Ascending aorta (tissue), 2 donors: ENCODE data around the gene TNFAIP8. TPM values are rescaled to one million over a fixed set of nuclear protein-coding genes. Genes with fewer than 3 reads are reported as not detected.
A peak's percentile ranks its signal among the peaks of the same experiment; 100 is the strongest.

Experiments
- DNase-seq, 2 donors: peaks; one replicate each; pipeline ENCODE4 v3.0.0-alpha.2; 2019; ENCODE audit warnings: low spot score in 2 of 2
- H3K27ac ChIP-seq, 2 donors: fragments of 200-600 bp; sonication (generic); one replicate each; pipeline ENCODE4 v1.5.1; 2016 to 2017; ENCODE audit warnings: mild to moderate bottlenecking in 1 of 2
- H3K27me3 ChIP-seq: fragments of 200-600 bp; sonication (generic); one replicate; pipeline ENCODE4 v1.5.1; 2017
- H3K36me3 ChIP-seq, 2 donors: fragments of 200-600 bp; sonication (generic); one replicate each; pipeline ENCODE4 v1.5.1; 2016
- H3K4me1 ChIP-seq, 2 donors: fragments of 200-600 bp; sonication (generic); one replicate each; pipeline ENCODE4 v1.5.1; 2016 to 2017; ENCODE audit warnings: mild to moderate bottlenecking in 1 of 2
- H3K4me3 ChIP-seq, 2 donors: fragments of 200-600 bp; sonication (generic); one replicate each; pipeline ENCODE4 v1.5.1; 2016 to 2017; ENCODE audit warnings: mild to moderate bottlenecking in 1 of 2
- H3K9me3 ChIP-seq, 2 donors: fragments of 200-600 bp; sonication (generic); one replicate each; pipeline ENCODE4 v1.5.1; 2016
- intact Hi-C: fragments of 100-400 bp; cut with DNase I; formaldehyde crosslinking; loops from one replicate; pipeline ENCODE4 v1.15.1; 2023
- total RNA-seq: library from RNA; depleted of rRNA; stranded (reverse); fragments of >200 nt; gene quantifications from one replicate; pipeline ENCODE4 v1.1.0, GENCODE V29; 2016
- TF ChIP-seq, protein P1 (sequence below), 3 experiments: fragments of 200-600 bp in 2 of 3; fragments of 450-650 bp in 1 of 3; sonication (generic) in 2 of 3; IDR thresholded peaks; one replicate each; pipeline ENCODE4 v1.5.1; 2016 to 2019; ENCODE audit warnings: antibody characterized with exemption in 3 of 3, mild to moderate bottlenecking in 1 of 3, moderate library complexity in 1 of 3

TNFAIP8 gene
- total RNA-seq, result 3.5 TPM

DNA sequence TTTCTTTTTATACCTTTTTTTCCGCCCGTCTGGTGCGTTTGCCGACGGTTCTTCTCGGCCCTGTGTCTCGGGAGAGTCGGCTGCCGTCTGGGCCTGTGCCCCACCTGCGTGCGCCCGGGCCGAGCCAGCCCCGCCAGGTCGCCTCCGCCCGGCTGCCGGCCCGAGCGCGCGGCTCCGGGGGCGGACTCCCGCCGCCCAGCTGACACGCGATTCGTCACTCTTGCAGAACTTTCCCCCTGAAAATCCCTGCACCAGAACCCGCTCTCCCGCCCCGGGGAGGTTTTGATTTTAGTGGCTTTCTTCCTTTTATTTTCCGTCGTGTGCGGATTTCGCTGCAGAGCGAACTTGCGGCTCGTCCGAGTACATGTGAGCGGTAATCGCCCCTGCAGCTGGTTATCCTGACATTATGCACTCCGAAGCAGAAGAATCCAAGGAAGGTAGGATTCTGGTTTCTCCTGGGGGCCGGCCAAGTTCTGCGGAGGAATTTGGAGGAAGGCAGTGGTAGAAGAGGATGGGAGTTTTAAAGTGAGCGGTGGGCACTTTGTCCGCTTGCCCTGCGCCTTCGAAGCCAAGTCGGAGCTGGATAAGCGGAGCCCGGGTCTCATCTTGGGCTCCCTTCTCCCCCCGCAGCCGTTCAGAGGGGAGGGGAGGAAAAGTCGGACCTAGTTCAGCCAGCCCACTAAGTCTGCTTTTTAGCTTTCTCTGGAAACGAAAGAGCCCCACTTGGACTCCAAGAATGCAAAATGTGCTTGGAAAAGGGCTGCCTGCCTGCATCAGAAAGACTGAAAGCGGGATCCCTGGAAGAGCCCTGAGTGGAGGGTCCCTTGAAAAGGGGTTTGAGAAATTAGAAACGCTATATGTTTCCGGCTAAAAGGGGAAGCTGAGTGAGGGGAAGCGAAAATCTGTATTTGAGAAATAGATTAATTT lies at the start of gene TNFAIP8:
Gene TNFAIP8 (plus strand): TSS at position 335 of the 927 bp plus-strand sequence. CDS start 72 bp downstream, at position 407.
- Histone ChIP-seq H3K36me3 (no peaks in the 10 kb centered on the region), H3K9me3 (no peaks in the 10 kb centered on the region), H3K27me3 (no peaks in the 10 kb centered on the region), H3K27ac (peak within 1 kb of the TSS; percentile 73), H3K4me3 (peak within 1 kb of the TSS; percentile 74 to 87), H3K4me1 (peaks cover 4 to 15% of the 10 kb centered on the region in 2 donors)
- peak in 1 of 2 donors; percentile 83 for DNase-seq
- intact Hi-C loops, result loop anchor here (1.0 to 2.0 kb wide), 2 partner anchors 43 to 368 kb away; partner anchors contain the start of gene DTWD2
- TF ChIP-seq, protein P1, sequence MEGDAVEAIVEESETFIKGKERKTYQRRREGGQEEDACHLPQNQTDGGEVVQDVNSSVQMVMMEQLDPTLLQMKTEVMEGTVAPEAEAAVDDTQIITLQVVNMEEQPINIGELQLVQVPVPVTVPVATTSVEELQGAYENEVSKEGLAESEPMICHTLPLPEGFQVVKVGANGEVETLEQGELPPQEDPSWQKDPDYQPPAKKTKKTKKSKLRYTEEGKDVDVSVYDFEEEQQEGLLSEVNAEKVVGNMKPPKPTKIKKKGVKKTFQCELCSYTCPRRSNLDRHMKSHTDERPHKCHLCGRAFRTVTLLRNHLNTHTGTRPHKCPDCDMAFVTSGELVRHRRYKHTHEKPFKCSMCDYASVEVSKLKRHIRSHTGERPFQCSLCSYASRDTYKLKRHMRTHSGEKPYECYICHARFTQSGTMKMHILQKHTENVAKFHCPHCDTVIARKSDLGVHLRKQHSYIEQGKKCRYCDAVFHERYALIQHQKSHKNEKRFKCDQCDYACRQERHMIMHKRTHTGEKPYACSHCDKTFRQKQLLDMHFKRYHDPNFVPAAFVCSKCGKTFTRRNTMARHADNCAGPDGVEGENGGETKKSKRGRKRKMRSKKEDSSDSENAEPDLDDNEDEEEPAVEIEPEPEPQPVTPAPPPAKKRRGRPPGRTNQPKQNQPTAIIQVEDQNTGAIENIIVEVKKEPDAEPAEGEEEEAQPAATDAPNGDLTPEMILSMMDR (IDR thresholded peaks at IDR 0.05), result no peak

GRCh38 chr5:119307170-119307569 lies 48.6 kb upstream of the TNFAIP8 start:
- Histone ChIP-seq H3K4me1 (peaks cover 3 to 21% of the 10 kb centered on the region in 2 donors), H3K27ac (no peak overlapping the region), H3K4me3 (no peak overlapping the region), H3K27me3 (no peaks in the 10 kb centered on the region), H3K9me3 (no peaks in the 10 kb centered on the region), H3K36me3 (no peaks in the 10 kb centered on the region)
- TF ChIP-seq, protein P1 (IDR thresholded peaks at IDR 0.05), result no peak
- intact Hi-C loops, result no loop called here
- DNase-seq, result no peak

DNA sequence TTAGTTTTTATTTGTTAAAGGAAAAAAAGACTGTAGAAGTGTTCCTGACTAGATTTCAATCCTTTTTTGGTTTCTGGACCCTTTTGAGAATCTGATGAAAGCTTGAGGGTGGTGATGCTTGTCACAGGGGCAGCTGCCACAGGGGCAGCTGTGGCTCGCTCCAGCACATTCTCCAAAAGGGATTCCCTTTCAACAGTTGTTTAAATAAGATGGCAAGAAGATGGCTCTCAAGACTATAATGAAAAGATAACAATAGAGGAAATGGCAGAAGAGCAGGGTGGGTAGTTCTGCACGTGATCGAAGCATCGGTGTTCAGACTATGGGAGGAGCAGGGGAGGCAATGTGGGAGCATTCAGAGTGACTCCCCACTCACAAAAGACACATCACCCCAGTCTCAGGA lies 46.5 kb upstream of the TNFAIP8 start:
- DNase-seq, result no peak
- no peaks in the 10 kb centered on the region for H3K9me3 ChIP-seq
- H3K4me3 ChIP-seq, result no peak overlapping the region
- intact Hi-C loops, result no loop called here
- no peak overlapping the region for H3K27ac ChIP-seq
- H3K36me3 ChIP-seq, result no peaks in the 10 kb centered on the region
- H3K27me3 ChIP-seq, result no peaks in the 10 kb centered on the region
- peaks cover 0 to 3% of the 10 kb centered on the region in 2 donors for H3K4me1 ChIP-seq
- TF ChIP-seq, protein P1 (IDR thresholded peaks at IDR 0.05), result no peak

- Histone ChIP-seq H3K36me3 (no peaks in the 10 kb centered on the region), H3K27ac (no peak overlapping the region), H3K4me3 (no peak overlapping the region), H3K9me3 (no peaks in the 10 kb centered on the region), H3K4me1 (no peaks in the 10 kb centered on the region), H3K27me3 (no peaks in the 10 kb centered on the region)
- intact Hi-C loops, result no loop called here
- TF ChIP-seq, protein P1 (IDR thresholded peaks at IDR 0.05), result no peak
- no peak for DNase-seq
Observed at GRCh38 chr5:119311688-119312087, 44.1 kb upstream of the TNFAIP8 start.

GRCh38 chr5:119312403-119312802 lies 43.4 kb upstream of the TNFAIP8 start:
- no peaks in the 10 kb centered on the region for H3K27me3 ChIP-seq
- TF ChIP-seq, protein P1 (IDR thresholded peaks at IDR 0.05), result no peak
- no peaks in the 10 kb centered on the region for H3K9me3 ChIP-seq
- intact Hi-C loops, result no loop called here
- no peak overlapping the region for H3K27ac ChIP-seq
- no peak overlapping the region for H3K4me3 ChIP-seq
- no peak for DNase-seq
- no peaks in the 10 kb centered on the region for H3K36me3 ChIP-seq
- no peaks in the 10 kb centered on the region for H3K4me1 ChIP-seq
